HG02870 (cell line): ENCODE data around the gene RIN3.
A peak's percentile ranks its signal among the peaks of the same experiment; 100 is the strongest.
"Not testable (repeated sequence)": the region's sequence is repeated elsewhere in the genome, so short reads cannot be mapped to it uniquely, and the experiment has no call there.

Experiments used
- ATAC-seq: cut with Tn5 transposase; IDR thresholded peaks from one replicate; pipeline ENCODE4 v1.9.1; 2021; ENCODE audit warnings: mild to moderate bottlenecking, moderate library complexity; ENCODE audit not compliant: unreplicated experiment

RIN3 gene

DNA sequence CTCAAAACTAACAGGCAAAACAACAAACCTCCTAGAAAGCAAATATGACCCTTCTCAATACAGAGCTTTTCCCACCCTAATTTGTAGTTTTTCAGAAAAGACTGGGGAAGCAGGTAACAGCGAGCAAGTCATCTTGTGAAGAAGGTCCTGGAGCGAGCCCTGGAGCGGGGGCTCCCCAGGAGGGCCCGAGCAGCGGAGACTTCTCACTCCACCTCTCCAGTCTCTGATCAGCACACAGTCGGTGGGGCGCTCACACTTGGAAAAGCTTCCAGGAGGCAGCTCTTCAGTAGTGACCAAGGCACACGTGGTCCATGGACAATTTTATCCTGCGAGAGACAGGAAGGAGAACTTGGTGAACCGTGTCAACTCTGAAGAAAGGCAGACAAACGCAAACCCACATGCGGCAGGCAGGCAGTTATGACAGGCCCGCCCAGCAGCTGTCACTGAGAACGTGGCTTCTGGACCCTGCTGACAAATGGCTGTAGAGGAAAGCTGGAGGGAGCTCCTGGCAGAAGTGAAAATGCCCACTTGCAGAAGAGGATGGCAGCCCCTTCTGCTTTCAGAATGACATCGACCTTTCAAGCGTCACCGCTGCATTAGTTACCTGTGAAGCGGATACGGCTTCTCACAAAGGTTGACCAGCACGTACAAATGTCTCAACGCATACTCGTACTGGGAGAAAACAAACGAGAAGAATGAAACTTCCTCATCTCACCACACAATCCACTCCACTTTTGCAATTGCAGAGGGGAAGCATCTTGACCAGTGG is 190.6 kb downstream of the RIN3 start:
- ATAC-seq = peak; percentile 90

DNA sequence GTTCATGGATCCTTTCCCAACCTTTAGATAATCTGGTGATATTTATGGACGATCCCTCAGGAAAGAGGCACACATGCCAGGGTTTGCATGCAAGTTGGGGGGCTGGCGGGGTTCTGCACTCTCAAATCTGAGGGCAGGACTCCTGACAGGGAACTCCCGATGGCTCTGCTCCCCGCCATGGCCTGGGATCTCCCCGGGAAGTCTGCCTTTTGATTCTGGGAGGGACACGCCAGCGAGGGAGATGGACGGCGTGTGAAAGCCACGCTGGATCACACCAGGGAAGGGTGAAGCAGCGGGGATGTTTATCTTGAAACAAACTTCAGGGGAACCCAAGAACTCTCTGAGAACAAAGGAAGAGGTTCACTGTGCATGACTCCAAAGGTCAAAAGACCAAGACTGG is 191.2 kb downstream of the RIN3 start:
- no peak for ATAC-seq

DNA sequence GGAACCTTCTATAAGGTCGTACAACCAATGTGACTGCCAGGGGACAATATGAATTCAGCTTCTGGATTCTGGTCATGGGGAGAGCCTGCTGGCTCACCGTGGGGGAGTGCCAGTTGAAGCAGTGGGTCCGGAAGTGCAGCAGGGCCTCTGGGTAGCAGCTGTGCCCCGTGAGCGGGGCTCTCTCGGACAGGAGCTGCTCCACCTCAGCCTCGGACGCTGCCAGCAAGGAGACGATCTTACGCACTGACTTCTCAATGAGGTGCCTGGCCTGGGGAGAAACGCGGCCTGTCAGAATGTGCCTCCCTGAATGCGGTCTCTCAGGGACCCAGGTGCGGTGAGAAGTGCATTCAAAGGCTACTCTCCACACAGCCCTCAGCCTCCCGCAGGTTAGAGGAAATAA is 192.8 kb downstream of the RIN3 start:
- ATAC-seq = no peak

DNA sequence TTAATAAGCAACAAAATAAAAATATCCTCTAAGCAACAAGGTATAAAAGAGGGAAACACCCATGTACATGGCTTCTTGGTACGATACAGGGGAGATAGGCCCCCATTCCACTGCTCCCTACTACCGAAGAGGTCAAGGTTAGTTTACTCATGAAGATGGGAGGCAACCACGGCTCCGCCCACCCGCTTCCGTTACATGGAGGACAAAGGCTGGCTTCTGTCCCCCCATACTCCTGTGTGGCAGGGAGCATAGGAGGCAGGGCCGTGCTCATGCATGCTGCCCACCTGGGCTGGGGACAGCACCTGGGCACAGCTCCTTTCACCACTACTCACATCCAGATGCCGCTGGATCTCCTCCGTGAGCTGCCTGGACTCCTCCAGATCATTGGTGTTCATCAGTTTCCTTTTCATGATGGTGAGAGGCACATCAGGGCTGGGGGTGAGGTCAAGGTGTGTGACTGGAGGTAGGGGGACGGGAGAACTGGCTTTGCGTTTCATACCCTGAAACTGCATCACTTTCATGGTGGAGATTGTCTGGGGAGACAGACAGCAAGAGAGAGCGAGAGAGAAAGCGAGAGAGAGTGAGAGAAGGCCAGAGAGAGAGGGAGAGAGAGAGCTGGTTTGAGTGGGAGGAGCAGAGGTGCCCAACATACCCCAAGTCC is 195.9 kb downstream of the RIN3 start:
- no peak for ATAC-seq

DNA sequence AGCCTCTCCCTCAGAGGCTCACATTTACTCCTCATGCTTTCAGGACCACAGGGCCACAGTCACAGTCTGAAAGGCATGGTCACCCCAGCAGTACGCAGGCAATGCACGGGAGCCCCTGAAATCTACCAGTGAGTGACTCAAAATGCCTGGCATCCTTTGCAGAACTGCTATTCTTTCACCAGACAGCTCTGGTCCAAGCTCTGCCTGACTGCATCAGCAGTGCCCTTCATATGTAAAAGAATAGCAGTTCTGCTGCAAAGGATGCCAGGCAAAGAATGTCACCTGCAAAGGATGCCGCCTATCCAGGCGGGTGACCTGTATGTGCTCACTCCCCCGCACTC is 196.4 kb downstream of the RIN3 start:
- no peak for ATAC-seq

DNA sequence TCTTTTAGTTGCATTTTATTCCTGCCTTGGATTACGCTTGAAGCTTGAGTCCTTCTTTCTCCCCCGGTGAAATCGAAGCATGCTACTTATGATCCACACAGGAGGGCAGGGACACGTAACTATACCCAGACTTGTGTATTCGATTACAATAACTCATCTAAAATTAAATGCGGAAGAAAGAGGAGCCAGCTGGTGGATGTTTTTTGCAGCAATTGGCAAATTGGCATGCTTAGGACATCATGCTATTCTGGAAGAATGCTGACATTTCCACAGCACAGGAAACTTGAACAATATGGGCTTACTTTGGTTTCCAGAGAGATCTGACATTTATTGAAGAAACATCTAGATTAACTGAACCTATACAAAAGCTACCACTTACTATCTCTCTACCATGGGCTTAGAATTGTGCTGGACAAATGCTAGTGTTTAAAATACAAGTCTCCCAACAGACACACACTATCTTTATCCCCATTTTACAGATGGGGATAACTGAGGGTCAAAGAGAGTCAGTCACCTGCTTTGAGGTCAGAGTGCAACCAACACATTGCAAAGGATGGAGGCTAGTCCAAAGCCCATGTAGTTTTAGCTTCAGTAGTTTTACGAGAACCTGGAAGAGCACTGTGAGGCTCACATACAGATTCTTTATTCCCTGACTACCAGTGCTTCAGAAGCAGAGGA is 198.5 kb downstream of the RIN3 start:
- no peak for ATAC-seq

DNA sequence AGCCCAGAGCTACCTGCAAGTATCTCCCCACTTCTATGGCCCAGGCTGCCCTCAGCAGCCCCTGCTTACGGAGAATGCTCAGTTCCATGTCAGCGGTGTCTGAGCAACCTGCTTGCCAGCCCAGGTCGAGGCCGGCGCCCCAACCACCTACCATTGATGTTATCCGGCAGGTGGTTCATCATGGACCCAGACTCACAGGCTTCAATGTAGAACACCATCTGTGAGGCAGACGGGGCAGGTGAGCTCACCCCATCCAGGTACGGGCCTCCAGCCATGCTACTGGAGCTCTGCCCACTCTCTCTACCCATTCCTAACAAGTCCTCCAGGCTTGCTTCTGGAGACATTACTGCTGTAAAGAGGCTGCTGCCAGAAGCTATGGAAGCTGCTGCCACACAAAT is 199.1 kb downstream of the RIN3 start:
- ATAC-seq = no peak

DNA sequence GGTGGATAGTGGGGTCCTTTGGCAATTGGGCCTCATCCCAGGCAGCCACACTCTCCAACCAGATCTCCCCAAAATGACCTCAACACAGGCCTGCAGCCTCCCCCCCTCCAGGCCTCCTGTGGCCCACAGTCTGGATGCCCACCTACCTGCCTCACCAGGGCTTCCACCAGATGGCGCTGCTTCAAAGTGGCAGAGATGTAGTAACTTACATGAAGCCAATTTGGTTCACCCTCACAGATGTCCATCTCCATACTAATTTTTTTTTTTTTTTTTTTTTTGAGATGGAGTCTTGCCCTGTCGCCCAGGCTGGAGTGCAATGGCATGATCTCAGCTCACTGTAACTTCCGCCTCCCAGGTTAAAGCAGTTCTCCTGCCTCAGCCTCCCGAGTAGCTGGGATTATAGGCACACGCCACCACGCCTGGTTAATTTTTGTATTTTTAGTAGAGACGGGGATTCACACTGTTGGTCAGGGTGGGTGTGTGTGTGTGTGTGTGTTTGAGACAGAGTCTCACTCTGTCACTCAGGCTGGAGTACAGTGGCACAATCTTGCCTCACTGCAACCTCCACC is 201.2 kb downstream of the RIN3 start:
- not testable (repeated sequence) for ATAC-seq

DNA sequence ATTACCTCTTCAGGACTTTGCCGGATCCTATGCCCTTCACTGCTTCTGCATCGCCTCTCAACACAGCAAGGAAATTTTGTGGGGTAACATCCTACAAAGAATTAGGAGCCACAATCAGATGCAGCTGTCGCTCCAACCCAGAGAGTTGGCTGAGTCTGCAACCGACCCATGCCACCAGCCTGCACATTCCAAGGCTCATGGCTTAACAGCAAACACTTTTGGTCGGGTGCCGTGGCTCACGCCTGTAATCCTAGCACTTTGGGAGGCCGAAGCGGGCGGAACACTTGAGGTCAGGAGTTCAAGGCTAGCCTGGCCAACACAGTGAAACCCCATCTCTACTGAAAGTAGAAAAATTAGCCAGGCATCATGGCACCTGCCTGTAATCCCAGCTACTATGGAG is 202.6 kb downstream of the RIN3 start:
- no peak for ATAC-seq

DNA sequence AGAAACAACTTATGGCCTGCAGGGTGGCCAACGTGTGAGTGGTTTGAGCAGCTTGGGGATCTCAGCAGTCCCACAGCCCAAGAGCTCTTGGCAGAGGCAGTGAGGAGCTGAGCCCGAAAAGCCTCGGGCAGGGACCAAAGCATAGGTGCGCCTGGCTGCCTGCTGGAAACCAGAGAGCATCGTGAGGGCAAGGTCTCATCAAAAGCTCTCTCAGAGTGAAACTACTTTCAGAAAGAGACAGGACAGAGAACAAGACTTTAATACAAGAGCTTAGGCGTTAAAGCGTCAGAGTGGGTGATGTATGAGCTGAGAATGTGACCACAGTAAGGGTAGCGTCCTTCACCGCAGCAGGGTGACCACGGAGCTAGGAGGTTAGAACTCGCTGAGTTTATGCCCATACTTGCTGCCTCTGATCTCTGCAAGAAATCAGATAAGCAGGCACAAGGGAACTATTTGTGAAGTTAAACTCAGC is 204.0 kb downstream of the RIN3 start:
- no peak for ATAC-seq

DNA sequence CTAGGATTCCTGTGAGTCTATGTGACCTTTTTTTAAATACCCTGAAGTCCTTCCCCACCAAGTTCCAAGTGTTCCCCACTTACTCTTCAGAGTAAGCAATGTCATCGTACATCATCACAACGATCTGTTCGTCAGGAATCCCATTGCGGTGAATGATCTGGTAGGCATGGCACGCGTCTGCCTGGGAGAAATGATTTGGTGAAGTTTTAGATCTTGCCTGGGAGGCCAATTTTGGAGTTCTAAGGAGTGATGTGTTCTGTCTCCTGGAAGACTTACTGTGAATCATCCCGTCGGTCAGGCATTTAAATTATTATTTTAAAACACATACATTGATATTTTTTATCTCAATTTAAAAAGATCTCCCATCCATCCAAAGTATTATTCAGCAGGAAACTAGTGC is 205.1 kb downstream of the RIN3 start:
- no peak for ATAC-seq

DNA sequence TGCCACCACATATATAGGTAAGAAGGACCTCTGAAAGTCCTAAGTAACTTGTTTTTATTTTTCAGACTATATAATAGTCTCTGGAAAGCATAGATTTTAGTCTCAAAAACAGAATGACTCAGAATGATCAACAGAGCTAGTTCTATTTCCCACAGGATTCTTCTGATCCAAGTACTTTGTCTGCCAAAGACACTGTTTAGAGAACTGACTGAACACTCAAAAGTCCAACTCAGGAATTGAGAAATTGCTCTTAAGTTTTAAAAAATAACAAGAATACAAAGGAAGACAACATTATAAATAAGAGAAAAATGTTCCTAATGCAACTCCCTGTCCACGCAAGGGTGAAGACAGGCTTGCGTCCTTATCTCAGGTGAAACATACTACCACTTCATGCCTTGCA is 205.8 kb downstream of the RIN3 start:
- ATAC-seq = no peak

DNA sequence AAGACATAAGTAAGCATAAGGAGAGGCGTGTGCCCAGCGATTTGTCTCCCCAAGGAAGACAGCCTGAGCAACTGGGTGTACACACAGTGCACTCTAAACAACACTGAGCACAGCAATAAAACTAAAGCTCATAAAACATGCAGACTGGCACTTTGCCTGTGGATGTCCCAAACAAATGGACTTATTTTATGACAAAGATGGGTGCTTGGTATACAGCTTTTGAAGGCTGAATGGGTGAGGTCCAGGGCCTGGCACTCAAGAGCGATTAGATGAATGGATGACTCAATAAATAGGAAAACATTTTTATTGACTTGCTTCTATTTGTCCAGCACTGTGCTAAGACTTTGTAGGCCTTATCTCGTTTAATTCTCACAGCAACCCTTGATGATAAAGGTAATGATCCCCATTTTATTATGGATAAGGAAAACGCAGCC is 206.3 kb downstream of the RIN3 start:
- no peak for ATAC-seq

DNA sequence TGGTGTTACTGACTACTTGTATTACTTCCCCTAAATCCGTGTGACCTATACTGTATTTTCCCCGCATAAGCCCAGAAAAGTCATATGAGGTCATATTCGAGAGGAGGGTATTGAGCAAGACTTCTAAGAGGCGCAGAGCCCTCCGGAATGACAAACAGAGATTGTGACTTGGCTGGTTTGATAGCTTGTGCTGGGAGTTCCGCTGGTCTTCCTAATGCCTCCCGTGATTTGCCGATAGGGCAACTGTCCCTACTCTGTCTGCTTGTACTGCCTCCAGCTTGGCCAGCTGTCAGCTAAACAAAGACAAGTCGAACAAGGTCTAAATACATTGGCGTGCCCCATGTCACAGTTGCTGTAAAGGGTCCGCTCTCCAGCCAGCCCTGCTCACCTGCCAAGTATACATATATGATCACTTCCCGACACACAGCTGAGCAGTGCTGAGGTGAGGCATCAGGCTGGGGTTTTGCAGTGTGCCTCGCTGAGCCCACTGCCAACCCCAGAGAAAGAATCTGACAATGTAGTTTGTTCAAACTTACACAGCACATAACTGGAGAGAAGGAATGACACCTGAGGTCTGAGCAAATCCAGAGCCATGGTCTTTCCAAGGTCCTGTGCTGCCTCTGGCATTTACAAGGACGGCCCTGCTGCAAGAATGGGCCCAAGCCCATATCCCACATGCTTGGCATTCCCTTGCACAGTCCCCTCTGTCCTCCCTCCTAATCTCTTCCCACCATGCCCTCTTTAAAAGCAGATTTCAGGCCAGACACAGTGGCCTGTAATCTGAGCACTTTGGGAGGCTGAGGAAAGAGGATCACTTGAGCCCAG is 211.1 kb downstream of the RIN3 start:
- no peak for ATAC-seq

DNA sequence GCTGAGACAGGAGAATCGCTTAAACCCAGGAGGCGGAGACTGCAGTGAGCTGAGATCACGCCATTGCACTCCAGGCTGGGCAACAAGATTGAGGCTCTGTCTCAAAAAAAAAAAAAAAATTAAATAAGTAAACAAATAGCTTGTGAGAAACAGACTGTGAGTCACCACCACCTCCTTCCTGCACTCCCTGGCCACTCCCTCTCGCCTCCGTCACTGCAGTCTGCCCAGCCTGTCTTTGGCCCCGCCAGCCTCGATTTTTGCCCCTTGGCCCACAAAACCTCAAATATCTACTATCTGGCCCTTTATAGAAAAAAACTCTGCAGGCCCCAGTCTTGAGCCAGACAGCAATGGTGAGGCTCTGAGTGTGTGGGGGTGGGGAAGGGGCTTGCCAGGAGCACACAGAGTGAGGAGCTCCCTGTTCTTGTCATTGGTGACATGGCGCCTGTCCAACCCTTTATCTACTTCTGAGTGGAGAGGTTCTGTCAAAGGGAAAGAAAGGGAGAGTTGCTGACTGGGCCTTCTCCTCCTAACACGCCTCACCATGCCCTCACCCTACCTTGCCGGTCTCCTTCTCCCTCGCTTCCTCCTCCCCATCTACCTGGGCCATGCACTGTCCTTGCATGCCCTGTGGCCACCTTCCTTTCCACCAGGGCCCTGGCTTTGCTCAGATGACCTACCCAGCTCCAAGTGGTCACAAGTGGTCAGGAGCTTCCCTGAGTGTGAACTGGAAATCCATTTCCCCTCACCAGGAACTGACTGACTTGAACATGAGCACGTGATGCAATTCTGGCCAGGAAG is 212.8 kb downstream of the RIN3 start:
- ATAC-seq = no peak

DNA sequence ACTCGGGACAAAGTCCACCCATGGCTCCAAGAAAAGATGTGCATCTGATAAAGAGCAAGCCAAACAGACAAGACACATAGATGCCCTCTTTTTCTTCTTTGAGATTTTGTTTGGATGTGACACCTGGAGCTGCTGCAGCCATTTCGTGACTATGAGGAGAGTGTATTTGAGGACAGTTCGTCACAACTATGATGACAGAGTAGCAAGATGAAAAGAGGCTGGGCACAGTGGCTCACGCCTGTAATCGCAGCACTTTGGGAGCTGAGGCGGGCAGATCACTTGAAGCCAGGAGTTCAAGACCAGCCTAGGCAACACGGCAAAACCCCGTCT is 213.3 kb downstream of the RIN3 start:
- ATAC-seq = no peak

DNA sequence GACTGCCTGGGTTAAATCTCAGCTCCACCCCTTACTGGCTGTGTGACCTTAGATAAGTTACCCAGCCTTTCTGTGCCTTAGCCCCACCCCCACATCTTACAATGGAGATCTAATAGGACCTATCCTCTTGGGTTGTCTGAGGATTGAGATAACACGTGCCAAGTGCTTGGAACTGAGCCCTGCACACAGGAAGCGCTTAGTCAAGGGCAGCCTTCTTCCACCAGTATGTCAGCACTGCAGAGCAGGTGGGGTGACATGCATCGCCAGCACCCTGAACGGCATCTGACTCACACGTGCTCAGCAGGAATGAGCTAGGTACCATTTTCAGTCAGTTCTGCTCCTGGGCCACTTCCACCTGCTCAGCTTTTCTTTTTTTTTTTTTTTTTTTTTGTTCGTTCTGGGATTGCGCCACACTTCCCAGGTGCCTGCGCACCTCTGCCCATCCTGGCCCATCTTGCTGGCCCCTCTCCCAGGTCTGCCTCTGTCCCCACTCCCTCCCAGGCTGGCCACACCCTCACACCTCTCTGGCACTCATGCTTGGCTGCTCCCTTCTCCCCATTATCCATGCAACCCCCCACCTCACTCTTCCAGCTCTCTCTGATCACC is 215.3 kb downstream of the RIN3 start:
- ATAC-seq = peak; percentile 66

DNA sequence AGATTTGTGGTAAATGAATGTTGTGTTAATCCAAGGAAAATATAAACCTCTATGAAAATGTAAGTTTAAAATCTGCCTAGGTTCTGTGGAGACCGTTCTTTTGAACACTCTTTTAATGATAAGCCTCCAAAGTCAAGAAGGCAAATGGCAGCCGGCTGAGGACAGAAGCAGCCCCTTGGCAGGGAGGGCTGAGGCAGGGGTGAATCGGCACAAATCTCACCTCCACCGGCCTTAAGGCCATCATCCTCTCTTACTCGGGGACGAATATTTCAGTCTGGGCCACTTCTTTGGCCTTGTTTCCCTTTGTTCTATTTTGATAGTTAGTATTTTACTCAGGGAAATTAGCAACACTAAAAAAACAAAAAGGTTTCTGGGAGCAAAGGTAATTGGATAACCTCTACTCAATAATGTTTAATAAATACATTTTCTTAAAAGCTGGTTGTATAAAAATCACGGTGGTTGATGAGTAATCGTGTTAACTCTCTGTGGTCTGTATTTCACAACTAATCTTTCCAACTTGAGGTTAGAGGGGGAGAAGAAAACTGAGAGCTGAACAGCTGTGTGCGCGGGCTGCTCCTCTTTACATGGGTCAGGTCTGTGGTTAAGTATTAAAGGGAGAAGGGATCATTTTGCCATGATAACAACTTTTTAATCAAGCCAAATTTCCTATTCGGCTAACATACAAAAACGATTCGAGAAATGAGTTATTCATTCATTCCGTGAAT is 216.2 kb downstream of the RIN3 start:
- ATAC-seq = peak; percentile 81

DNA sequence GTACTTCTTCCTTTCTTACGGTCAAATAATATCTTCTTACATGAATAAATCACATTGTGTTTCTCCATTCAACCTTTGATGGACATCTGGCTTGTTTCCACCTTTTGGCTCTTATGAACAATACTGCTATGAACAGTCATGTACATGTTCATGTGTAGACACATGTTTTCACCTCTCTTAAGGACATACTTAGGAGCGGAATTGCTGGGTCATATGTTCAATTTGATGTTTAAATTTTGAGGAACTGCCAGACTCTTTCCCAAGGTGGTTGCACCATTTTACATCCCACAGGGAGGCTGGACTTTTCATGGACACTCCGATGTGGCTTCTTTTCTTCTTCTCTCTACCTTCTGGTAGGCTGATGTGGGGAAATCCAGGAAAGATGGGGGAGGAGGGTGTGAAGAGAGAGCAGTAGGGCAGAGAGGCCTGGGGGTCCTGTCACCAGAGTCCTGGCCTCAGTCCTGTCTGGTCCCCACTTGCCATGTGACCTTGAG is 218.1 kb downstream of the RIN3 start:
- no peak for ATAC-seq
